ENCODE measurements around the gene CCDC102A. TPM values are rescaled to one million over a fixed set of nuclear protein-coding genes. Genes with fewer than 3 reads are reported as not detected.

CCDC102A gene
- total RNA-seq, 4 donors from 2014 or later = 22.7 to 54.9 (median 36.9) TPM

DNA sequence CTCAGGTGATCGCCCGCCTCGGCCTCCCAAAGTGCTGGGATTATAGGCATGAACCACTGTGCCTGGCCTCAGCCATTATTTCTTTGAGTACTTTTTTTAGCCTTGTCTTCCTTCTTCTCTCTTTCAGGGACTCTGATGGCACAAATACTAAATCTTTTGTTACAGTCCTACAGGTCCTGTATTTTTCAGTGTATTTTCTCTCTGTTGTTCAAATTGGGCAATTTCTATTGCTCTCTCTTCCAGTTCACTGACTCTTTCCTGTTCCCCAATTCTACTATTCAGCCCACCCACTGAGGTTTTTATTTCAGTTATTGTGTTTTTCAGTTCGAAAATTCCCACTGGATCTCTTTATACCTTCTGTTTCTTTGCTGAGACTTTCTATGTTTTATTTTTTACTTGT lies 42.6 kb downstream of the CCDC102A start:
- WGBS = 93% methylated on average over 4 of the region's 4 CpGs
- TF ChIP-seq, protein P1, sequence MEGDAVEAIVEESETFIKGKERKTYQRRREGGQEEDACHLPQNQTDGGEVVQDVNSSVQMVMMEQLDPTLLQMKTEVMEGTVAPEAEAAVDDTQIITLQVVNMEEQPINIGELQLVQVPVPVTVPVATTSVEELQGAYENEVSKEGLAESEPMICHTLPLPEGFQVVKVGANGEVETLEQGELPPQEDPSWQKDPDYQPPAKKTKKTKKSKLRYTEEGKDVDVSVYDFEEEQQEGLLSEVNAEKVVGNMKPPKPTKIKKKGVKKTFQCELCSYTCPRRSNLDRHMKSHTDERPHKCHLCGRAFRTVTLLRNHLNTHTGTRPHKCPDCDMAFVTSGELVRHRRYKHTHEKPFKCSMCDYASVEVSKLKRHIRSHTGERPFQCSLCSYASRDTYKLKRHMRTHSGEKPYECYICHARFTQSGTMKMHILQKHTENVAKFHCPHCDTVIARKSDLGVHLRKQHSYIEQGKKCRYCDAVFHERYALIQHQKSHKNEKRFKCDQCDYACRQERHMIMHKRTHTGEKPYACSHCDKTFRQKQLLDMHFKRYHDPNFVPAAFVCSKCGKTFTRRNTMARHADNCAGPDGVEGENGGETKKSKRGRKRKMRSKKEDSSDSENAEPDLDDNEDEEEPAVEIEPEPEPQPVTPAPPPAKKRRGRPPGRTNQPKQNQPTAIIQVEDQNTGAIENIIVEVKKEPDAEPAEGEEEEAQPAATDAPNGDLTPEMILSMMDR (IDR thresholded peaks at IDR 0.05) = no peak
- TF ChIP-seq POLR2A (IDR thresholded peaks at IDR 0.05; ENCODE audit: low read depth) (no peak), EP300 (IDR thresholded peaks at IDR 0.05) (no peak), POLR2AphosphoS5 (IDR thresholded peaks at IDR 0.05) (no peak)

DNA sequence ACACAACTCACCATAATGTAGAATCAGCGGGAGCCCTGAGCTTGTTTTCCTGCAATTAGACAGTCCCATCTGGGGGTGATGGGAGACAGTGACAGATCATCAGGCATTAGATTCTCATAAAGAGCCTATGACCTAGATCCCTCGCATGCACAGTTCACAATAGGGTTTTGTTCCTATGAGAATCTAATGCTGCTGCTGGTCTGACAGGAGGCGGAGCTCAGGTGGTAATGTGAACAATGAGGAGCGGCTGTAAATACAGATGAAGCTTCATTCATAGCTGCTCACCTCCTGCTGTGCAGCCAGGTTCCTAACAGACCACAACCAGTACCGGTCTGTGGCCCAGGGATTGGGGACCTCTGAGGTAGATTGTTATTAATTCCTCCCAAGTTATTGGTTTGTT lies 47.1 kb downstream of the CCDC102A start:
- no peak for TF ChIP-seq POLR2A (IDR thresholded peaks at IDR 0.05; ENCODE audit: low read depth)
- Histone ChIP-seq H3K4me1 (peaks cover 18 to 31% (median 26%) of the 10 kb centered on the region in 4 donors), H3K4me3 (no peak overlapping the region), H3K27ac (replicated peaks in 1 of 4) (no peak overlapping the region), H3K36me3 (no peaks in the 10 kb centered on the region), H3K9me3 (no peaks in the 10 kb centered on the region), H3K27me3 (no peaks in the 10 kb centered on the region)
- intact Hi-C loops (cut with DNase I) = loop anchor here (5.0 kb wide), 1 partner anchor 48 kb away; the partner anchor contains the start of gene CCDC102A
- WGBS = 93% methylated on average over 5 of the region's 5 CpGs
- no peak for DNase-seq (ENCODE audit: extremely low spot score)

More for the DNA sequence above, 42.6 kb downstream of the CCDC102A start:
- Histone ChIP-seq H3K27ac (replicated peaks in 1 of 4) (no peak overlapping the region), H3K4me1 (no peaks in the 10 kb centered on the region), H3K4me3 (no peak overlapping the region), H3K27me3 (no peaks in the 10 kb centered on the region), H3K36me3 (no peaks in the 10 kb centered on the region), H3K9me3 (no peaks in the 10 kb centered on the region)
- intact Hi-C loops (cut with DNase I) = no loop called here
- no peak for DNase-seq (ENCODE audit: extremely low spot score)

DNA sequence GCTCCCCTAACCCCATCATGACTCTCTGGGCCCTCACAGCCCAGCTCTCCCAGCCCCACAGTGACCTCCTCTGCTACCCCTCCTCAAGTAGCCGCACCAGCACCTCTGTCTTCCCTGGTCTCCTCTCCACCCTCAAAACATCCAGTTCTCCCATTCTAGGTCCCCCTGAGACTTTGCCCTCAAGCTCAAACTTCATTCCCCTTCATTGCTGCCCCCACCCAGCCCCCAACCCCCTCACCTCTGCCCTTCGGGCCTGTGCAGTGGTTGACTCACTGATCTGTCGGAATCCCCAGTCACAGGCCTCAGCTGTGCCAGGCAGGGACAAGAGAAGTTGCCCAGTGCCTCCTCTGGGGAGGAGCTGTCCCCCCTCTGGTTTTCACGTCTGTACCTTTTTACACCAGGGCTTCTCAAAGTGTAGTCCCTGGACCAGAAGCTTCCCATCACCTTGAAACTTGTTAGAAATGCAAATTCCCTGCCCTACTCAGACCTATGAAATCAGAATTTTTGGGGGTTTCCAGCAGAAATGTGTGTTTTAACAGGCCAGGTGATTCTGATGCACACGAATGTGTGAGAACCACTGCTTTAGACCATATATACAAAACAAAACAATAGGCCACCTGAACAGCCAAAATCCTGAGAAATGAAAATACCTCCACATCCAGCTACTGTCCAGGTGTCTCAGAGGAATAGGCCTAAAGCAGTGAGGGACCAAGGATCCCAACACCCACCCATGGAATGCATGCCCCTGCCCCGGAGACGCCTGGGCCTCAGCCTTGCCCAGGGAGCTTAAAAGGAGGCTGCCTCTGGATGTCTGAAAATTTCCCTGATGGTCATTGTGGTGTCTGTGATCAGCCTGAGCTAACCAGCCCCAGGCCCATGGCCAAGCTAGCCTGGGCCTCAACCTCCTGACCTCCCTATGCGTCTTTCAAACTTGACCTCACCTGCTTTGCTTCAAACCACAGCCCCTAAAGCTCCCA lies 49.2 kb downstream of the CCDC102A start:
- 80% methylated on average over 7 of the region's 8 CpGs for WGBS

DNA sequence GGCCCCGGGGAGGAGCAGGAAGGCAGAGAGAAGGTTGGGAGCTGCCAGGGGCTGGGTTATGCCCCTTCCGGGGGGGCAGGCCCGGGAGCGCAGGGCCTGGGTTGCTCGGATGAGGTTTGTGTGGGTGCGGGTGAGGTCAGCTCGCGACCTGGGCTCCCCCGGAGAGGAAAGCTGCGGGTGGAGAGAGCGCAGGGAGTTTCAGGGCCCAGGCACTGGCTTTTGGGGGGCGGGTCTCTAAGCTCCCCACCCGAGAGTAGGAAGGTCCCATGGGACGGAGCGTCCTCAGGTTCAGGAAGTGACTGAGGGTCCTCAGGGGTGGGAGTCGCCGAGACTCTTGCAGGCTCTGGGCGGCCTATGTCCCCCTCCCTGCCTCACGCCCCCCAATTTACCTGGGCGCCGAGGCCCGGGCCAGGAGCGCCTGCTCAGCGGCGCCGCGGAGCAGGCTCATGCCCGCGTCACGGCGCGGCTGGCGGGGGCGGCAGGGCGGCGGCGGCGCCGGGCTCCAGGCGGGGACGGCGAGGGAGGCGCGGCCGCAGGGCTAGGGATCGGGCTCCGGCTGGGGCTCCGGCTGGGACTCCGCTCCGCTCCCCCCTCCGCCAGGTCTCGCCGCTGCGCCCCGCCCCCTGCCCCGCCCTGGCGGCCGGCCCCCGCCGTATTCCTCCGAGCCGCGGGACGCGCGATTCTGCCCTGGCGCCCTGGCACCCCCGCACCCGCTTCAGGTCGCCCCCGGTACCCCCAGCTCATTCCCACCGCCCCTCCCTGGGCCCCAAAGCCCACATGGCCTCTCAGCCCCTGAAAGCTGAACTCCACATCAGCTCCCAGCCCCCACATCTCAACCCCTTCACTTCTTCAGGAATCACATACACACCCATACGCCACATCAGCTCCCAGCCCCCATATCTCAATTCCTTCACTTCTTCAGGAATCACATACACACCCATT lies 50.2 kb downstream of the CCDC102A start, which contains the start of gene DOK4:
DOK4 (minus strand) TSS at position 578 of the 942 bp plus-strand sequence. CDS start 6,986 bp downstream, outside the sequence.
- Histone ChIP-seq H3K27ac (replicated peaks in 1 of 4) (peak within 1 kb of the TSS; percentile 70 to 78 (median 74)), H3K9me3 (no peaks in the 10 kb centered on the region), H3K4me1 (peaks cover 18 to 36% (median 28%) of the 10 kb centered on the region in 4 donors), H3K36me3 (no peaks in the 10 kb centered on the region), H3K4me3 (peak within 1 kb of the TSS; percentile 73 to 81 (median 80)), H3K27me3 (no peaks in the 10 kb centered on the region)
- TF ChIP-seq POLR2A (IDR thresholded peaks at IDR 0.05; ENCODE audit: low read depth) (no peak), POLR2AphosphoS5 (IDR thresholded peaks at IDR 0.05) (peak in 1 of 2 donors; percentile 32), EP300 (IDR thresholded peaks at IDR 0.05) (no peak)
- no peak for DNase-seq (ENCODE audit: extremely low spot score)
- intact Hi-C loops (cut with DNase I) = loop anchor here (5.0 kb wide), 1 partner anchor 51 kb away; the partner anchor contains the start of gene CCDC102A
- WGBS = 4% methylated on average over 15 of the region's 73 CpGs

More for the DNA sequence above, 49.2 kb downstream of the CCDC102A start:
- H3K4me3 ChIP-seq = peak overlapping the region; percentile 73 to 81 (median 80)
- no peaks in the 10 kb centered on the region for H3K36me3 ChIP-seq
- no peak for TF ChIP-seq POLR2AphosphoS5 (IDR thresholded peaks at IDR 0.05)
- no peak for TF ChIP-seq EP300 (IDR thresholded peaks at IDR 0.05)
- TF ChIP-seq, protein P1 (IDR thresholded peaks at IDR 0.05) = no peak
- TF ChIP-seq POLR2A (IDR thresholded peaks at IDR 0.05; ENCODE audit: low read depth) = no peak
- no peaks in the 10 kb centered on the region for H3K9me3 ChIP-seq
- peaks cover 18 to 36% (median 28%) of the 10 kb centered on the region in 4 donors for H3K4me1 ChIP-seq
- DNase-seq (ENCODE audit: extremely low spot score) = no peak
- intact Hi-C loops (cut with DNase I) = loop anchor here (5.0 kb wide), 1 partner anchor 50 kb away; the partner anchor contains the start of gene CCDC102A
- H3K27ac ChIP-seq (replicated peaks in 1 of 4) = peak overlapping the region; percentile 49 to 76 (median 72)
- no peaks in the 10 kb centered on the region for H3K27me3 ChIP-seq
